HepG2 (cell line): Measurements from ENCODE around the gene GJC2. TPM values are rescaled to one million over a fixed set of nuclear protein-coding genes. Genes with fewer than 3 reads are reported as not detected.

Experiments used
- CEBPZ ChIP-seq: IDR thresholded peaks from 2 replicates; pipeline ENCODE4 v1.6.1; 2012; ENCODE audit warnings: low read length, improper control_type of control experiment
- IRF2 ChIP-seq: IDR thresholded peaks from 2 replicates; pipeline ENCODE4 v1.6.1; 2018; ENCODE audit warnings: missing genetic modification reagents, missing compliant biosample characterization
- MED1 ChIP-seq: sonication (generic); formaldehyde crosslinking; IDR thresholded peaks from 2 replicates; pipeline ENCODE4 v1.4.0; 2020; ENCODE audit warnings: missing genetic modification reagents
- RERE ChIP-seq: IDR thresholded peaks from 2 replicates; pipeline ENCODE4 v1.6.1; 2016; ENCODE audit warnings: low read depth, missing genetic modification reagents, missing compliant biosample characterization
- RFX1 ChIP-seq: fragments of 450-650 bp; IDR thresholded peaks from 2 replicates; pipeline ENCODE4 v1.6.1; 2017
- RFXAP ChIP-seq: sonication (generic); formaldehyde crosslinking; IDR thresholded peaks from 2 replicates; pipeline ENCODE4 v1.4.0; 2020; ENCODE audit warnings: missing genetic modification reagents, borderline replicate concordance
- RXRA ChIP-seq: sonication (generic); formaldehyde crosslinking; IDR thresholded peaks from 2 replicates; pipeline ENCODE4 v1.5.1; 2020; ENCODE audit warnings: missing genetic modification reagents
- ZFP36 ChIP-seq: fragments of 150-350 bp; IDR thresholded peaks from 2 replicates; pipeline ENCODE4 v1.6.1; 2018; ENCODE audit warnings: borderline replicate concordance, low read length, low read depth; ENCODE audit not compliant: partially characterized antibody
- ZNF407 ChIP-seq: sonication (generic); formaldehyde crosslinking; IDR thresholded peaks from one replicate; pipeline ENCODE4 v1.5.1; 2020; ENCODE audit warnings: mild to moderate bottlenecking, missing genetic modification reagents; ENCODE audit errors: not compliant biosample characterization
- ZNF776 ChIP-seq: sonication (generic); formaldehyde crosslinking; IDR thresholded peaks from 2 replicates; pipeline ENCODE4 v1.4.0; 2020; ENCODE audit warnings: mild to moderate bottlenecking, missing genetic modification reagents
- ZNF781 ChIP-seq: sonication (generic); formaldehyde crosslinking; IDR thresholded peaks from 2 replicates; pipeline ENCODE4 v1.5.1; 2020; ENCODE audit warnings: borderline replicate concordance, mild to moderate bottlenecking, missing genetic modification reagents; ENCODE audit errors: not compliant biosample characterization
- polyA plus RNA-seq, 8 experiments: library from polyadenylated mRNA; depleted of rRNA in 3 of 8; stranded (reverse) in 7 of 8; unstranded in 1 of 8; fragments of >200 nt; fragmentation: Illumina TruSeq in 4 of 8; extraction: Trizol in 4 of 8; gene quantifications; 2 replicates each; pipeline versions ENCODE4 v1.2.1 to v1.2.3, GENCODE V29; 2011 to 2016; ENCODE audit warnings: low read depth in 4 of 8, missing spikeins in 1 of 8, mixed read lengths in 1 of 8; ENCODE audit not compliant: insufficient read depth in 1 of 8
- total RNA-seq, 5 experiments: library from RNA; depleted of rRNA; stranded (reverse); fragments of >200 nt; fragmentation: Illumina TruSeq; extraction: Trizol; gene quantifications; 2 replicates each; pipeline ENCODE4 v1.2.3, GENCODE V29; 2016; ENCODE audit warnings: low read depth in 1 of 5

GJC2 gene
- total and polyA plus RNA-seq, 2 of the 13 experiments (the other 11 are each of a cell fraction or from before 2014, with no cell fraction given) = 1.6 to 3.8 TPM

- peak; percentile 77 for TF ChIP-seq MED1 (CRISPR knock-in tag)
- TF ChIP-seq ZFP36 = no peak
- no peak for TF ChIP-seq ZNF407 (CRISPR knock-in tag)
- TF ChIP-seq RFX1 = no peak
- TF ChIP-seq CEBPZ = no peak
- TF ChIP-seq RXRA (CRISPR knock-in tag) = 0 out of 2 replicates have a peak, but pooled peaks have one; percentile 55
- no peak for TF ChIP-seq ZNF781 (CRISPR knock-in tag)
- TF ChIP-seq ZNF776 (CRISPR knock-in tag) = peak; percentile 91
- peak; percentile 81 for TF ChIP-seq RFXAP (CRISPR knock-in tag)
- peak; percentile 93 for TF ChIP-seq IRF2 (CRISPR knock-in tag)
- no peak for TF ChIP-seq RERE (CRISPR knock-in tag)
These were observed 9.6 kb upstream of the GJC2 start, which contains the start of gene GUK1 (continued) for GRCh38 chr1:228139931-228140723.
